HepG2 (cell line): ENCODE results near the gene ZNF561. TPM values are rescaled to one million over a fixed set of nuclear protein-coding genes. Genes with fewer than 3 reads are reported as not detected.

Source experiments
- ATF7-NPFF ChIP-seq: sonication (generic); formaldehyde crosslinking; IDR thresholded peaks from 2 replicates; pipeline ENCODE4 v1.8.1; 2023; ENCODE audit warnings: mild to moderate bottlenecking, low read depth, missing genetic modification reagents, moderate library complexity
- CREB1 ChIP-seq, 2 experiments: fragments of 450-650 bp in 1 of 2; IDR thresholded peaks; 2 replicates each; pipeline ENCODE4 v1.6.1; 2016 to 2017; ENCODE audit warnings: control low read depth in 1 of 2, mild to moderate bottlenecking in 1 of 2, missing compliant biosample characterization in 1 of 2, missing genetic modification characterization in 1 of 2
- MBNL3 ChIP-seq: fragments of 250-450 bp; sonication (Bioruptor Pico); conservative IDR thresholded peaks from 2 replicates; pipeline ENCODE4 v1.8.0; 2022; ENCODE audit warnings: mild to moderate bottlenecking, inconsistent platforms
- MED1 ChIP-seq: sonication (generic); formaldehyde crosslinking; IDR thresholded peaks from 2 replicates; pipeline ENCODE4 v1.4.0; 2020; ENCODE audit warnings: missing genetic modification reagents
- MLLT10 ChIP-seq: sonication (generic); formaldehyde crosslinking; IDR thresholded peaks from 2 replicates; pipeline ENCODE4 v1.4.0; 2020; ENCODE audit warnings: missing genetic modification reagents
- NCOR1 ChIP-seq: fragments of 200-600 bp; sonication (generic); IDR thresholded peaks from 2 replicates; pipeline ENCODE4 v1.7.0; 2017; ENCODE audit warnings: antibody characterized with exemption, low read length, borderline replicate concordance
- NR1H2 ChIP-seq: sonication (generic); formaldehyde crosslinking; IDR thresholded peaks from 2 replicates; pipeline ENCODE4 v1.8.1; 2022; ENCODE audit warnings: low read depth, missing genetic modification reagents, borderline replicate concordance
- NRL ChIP-seq: sonication (generic); formaldehyde crosslinking; IDR thresholded peaks from 2 replicates; pipeline ENCODE4 v1.5.0; 2020; ENCODE audit warnings: missing genetic modification reagents, mild to moderate bottlenecking, moderate library complexity, borderline replicate concordance
- RARG ChIP-seq: sonication (generic); formaldehyde crosslinking; IDR thresholded peaks from 2 replicates; pipeline ENCODE4 v1.4.0; 2020; ENCODE audit warnings: low read depth, mild to moderate bottlenecking, missing genetic modification reagents
- SRSF1 ChIP-seq: fragments of 200-400 bp; formaldehyde crosslinking; optimal IDR thresholded peaks from 2 replicates; pipeline ENCODE3; 2017; ENCODE audit warnings: mild to moderate bottlenecking, low read depth, low read length, moderate library complexity
- ZC3H4 ChIP-seq: sonication (generic); formaldehyde crosslinking; IDR thresholded peaks from 2 replicates; pipeline ENCODE4 v1.4.0; 2020; ENCODE audit warnings: missing genetic modification reagents, borderline replicate concordance
- ZEB1 ChIP-seq: IDR thresholded peaks from 2 replicates; pipeline ENCODE4 v1.6.1; 2012; ENCODE audit warnings: mild to moderate bottlenecking, low read depth, inconsistent platforms; ENCODE audit not compliant: insufficient replicate concordance
- ZNF234 ChIP-seq: sonication (generic); formaldehyde crosslinking; conservative IDR thresholded peaks from 2 replicates; pipeline ENCODE4 v1.5.1; 2020; ENCODE audit warnings: mild to moderate bottlenecking, missing genetic modification reagents
- ZNF235 ChIP-seq: sonication (generic); formaldehyde crosslinking; IDR thresholded peaks from 2 replicates; pipeline ENCODE4 v1.8.1; 2023; ENCODE audit warnings: mild to moderate bottlenecking, missing genetic modification reagents, borderline replicate concordance
- ZNF547 ChIP-seq: sonication (generic); formaldehyde crosslinking; IDR thresholded peaks from 2 replicates; pipeline ENCODE4 v1.5.1; 2020; ENCODE audit warnings: mild to moderate bottlenecking, missing genetic modification reagents
- ZNF552 ChIP-seq: sonication (generic); formaldehyde crosslinking; IDR thresholded peaks from 2 replicates; pipeline ENCODE4 v1.9.0; 2022; ENCODE audit warnings: missing genetic modification reagents, mild to moderate bottlenecking, borderline replicate concordance
- ZNF558 ChIP-seq: sonication (generic); formaldehyde crosslinking; IDR thresholded peaks from 2 replicates; pipeline ENCODE4 v1.9.0; 2022; ENCODE audit warnings: mild to moderate bottlenecking, missing genetic modification reagents, borderline replicate concordance
- ZNF660 ChIP-seq: sonication (generic); formaldehyde crosslinking; IDR thresholded peaks from 2 replicates; pipeline ENCODE4 v1.5.1; 2020; ENCODE audit warnings: mild to moderate bottlenecking, low read depth, missing genetic modification reagents, borderline replicate concordance
- polyA plus RNA-seq, 8 experiments: library from polyadenylated mRNA; depleted of rRNA in 3 of 8; stranded (reverse) in 7 of 8; unstranded in 1 of 8; fragments of >200 nt; fragmentation: Illumina TruSeq in 4 of 8; extraction: Trizol in 4 of 8; gene quantifications; 2 replicates each; pipeline versions ENCODE4 v1.2.1 to v1.2.3, GENCODE V29; 2011 to 2016; ENCODE audit warnings: low read depth in 4 of 8, missing spikeins in 1 of 8, mixed read lengths in 1 of 8; ENCODE audit not compliant: insufficient read depth in 1 of 8
- total RNA-seq, 5 experiments: library from RNA; depleted of rRNA; stranded (reverse); fragments of >200 nt; fragmentation: Illumina TruSeq; extraction: Trizol; gene quantifications; 2 replicates each; pipeline ENCODE4 v1.2.3, GENCODE V29; 2016; ENCODE audit warnings: low read depth in 1 of 5
- TF ChIP-seq, protein P1 (sequence below): sonication (generic); formaldehyde crosslinking; conservative IDR thresholded peaks from 2 replicates; pipeline ENCODE4 v1.8.1; 2023; ENCODE audit warnings: missing genetic modification reagents
- TF ChIP-seq, protein P2 (sequence below): sonication (generic); formaldehyde crosslinking; conservative IDR thresholded peaks from 2 replicates; pipeline ENCODE4 v1.8.0; 2022; ENCODE audit warnings: mild to moderate bottlenecking, moderate library complexity, missing genetic modification reagents
- TF ChIP-seq, protein P3 (sequence below): sonication (generic); formaldehyde crosslinking; IDR thresholded peaks from 2 replicates; pipeline ENCODE4 v1.8.0; 2022; ENCODE audit warnings: missing genetic modification reagents, mild to moderate bottlenecking, moderate library complexity, borderline replicate concordance

The ZNF561 gene
- total and polyA plus RNA-seq, 2 of the 13 experiments (the other 11 are each of a cell fraction or from before 2014, with no cell fraction given): 19.8 to 35.1 TPM

DNA sequence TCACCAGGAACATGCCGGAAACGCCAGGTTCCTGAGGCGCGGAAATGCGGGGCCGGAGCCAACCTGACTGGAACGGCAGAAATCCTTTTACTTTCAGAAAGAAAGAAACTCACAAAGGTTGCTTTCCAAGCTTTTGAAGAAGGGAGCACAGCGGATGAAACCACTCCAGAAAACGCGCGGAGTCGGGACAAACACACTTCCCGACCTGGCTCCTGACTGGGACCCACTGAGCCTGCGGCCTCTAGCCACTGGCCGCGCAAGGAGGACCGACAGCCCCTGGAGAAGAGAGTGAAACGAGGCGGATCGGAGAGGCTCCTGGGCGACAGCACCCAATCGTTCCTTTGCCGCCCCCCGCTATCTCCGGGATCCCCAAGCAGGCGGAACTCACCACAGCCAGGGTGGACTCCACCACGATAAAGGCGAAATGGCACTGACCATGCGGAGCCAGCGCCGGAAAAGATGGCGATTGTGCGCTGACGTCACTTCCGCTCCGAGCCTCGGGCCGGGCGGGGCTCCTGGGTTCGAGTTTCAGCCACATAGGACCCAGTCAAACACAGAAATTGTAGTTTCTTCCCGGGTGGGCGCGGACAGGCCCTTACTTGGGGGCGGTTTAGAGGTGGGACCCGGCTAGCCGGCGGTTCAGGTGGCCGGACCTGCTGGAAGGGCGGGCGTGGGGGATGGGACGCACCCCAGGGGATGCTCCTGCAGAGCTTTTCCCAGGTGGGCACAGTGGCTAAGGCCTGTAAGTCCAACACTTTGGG is 36.8 kb downstream of the ZNF561 start, which contains the start of gene ZNF121 (continued):
- TF ChIP-seq NR1H2 (CRISPR knock-in tag) (no peak), RARG (CRISPR knock-in tag) (no peak), NRL (CRISPR knock-in tag) (peak; percentile 99; the same call in 1 of the 2 replicates), MED1 (CRISPR knock-in tag) (peak; percentile 77), ZC3H4 (CRISPR knock-in tag) (no peak), SRSF1 (peak; percentile 51), ZNF235 (CRISPR knock-in tag) (0 out of 2 replicates have a peak, but pooled peaks have one; percentile 45), MBNL3 (no peak), ZNF558 (CRISPR knock-in tag) (peak; percentile 57; the same call in 1 of the 2 replicates), CREB1 (IDR thresholded peaks at IDR 0.05) (peak; percentile 97), CREB1 (CRISPR knock-in tag; IDR thresholded peaks at IDR 0.05) (peak; percentile 98), ZNF234 (CRISPR knock-in tag) (no peak), ZEB1 (no peak), MLLT10 (CRISPR knock-in tag) (no peak), ATF7-NPFF (no peak), ZNF552 (CRISPR knock-in tag) (no peak), NCOR1 (no peak), ZNF547 (CRISPR knock-in tag) (peak; percentile 81), ZNF660 (CRISPR knock-in tag) (no peak; the same call in 1 of the 2 replicates)
- TF ChIP-seq, protein P1, sequence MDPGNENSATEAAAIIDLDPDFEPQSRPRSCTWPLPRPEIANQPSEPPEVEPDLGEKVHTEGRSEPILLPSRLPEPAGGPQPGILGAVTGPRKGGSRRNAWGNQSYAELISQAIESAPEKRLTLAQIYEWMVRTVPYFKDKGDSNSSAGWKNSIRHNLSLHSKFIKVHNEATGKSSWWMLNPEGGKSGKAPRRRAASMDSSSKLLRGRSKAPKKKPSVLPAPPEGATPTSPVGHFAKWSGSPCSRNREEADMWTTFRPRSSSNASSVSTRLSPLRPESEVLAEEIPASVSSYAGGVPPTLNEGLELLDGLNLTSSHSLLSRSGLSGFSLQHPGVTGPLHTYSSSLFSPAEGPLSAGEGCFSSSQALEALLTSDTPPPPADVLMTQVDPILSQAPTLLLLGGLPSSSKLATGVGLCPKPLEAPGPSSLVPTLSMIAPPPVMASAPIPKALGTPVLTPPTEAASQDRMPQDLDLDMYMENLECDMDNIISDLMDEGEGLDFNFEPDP (CRISPR knock-in tag): 0 out of 2 replicates have a peak, but pooled peaks have one; percentile 83
- TF ChIP-seq, protein P2, sequence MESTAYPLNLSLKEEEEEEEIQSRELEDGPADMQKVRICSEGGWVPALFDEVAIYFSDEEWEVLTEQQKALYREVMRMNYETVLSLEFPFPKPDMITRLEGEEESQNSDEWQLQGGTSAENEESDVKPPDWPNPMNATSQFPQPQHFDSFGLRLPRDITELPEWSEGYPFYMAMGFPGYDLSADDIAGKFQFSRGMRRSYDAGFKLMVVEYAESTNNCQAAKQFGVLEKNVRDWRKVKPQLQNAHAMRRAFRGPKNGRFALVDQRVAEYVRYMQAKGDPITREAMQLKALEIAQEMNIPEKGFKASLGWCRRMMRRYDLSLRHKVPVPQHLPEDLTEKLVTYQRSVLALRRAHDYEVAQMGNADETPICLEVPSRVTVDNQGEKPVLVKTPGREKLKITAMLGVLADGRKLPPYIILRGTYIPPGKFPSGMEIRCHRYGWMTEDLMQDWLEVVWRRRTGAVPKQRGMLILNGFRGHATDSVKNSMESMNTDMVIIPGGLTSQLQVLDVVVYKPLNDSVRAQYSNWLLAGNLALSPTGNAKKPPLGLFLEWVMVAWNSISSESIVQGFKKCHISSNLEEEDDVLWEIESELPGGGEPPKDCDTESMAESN: peak; percentile 76
- TF ChIP-seq, protein P3, sequence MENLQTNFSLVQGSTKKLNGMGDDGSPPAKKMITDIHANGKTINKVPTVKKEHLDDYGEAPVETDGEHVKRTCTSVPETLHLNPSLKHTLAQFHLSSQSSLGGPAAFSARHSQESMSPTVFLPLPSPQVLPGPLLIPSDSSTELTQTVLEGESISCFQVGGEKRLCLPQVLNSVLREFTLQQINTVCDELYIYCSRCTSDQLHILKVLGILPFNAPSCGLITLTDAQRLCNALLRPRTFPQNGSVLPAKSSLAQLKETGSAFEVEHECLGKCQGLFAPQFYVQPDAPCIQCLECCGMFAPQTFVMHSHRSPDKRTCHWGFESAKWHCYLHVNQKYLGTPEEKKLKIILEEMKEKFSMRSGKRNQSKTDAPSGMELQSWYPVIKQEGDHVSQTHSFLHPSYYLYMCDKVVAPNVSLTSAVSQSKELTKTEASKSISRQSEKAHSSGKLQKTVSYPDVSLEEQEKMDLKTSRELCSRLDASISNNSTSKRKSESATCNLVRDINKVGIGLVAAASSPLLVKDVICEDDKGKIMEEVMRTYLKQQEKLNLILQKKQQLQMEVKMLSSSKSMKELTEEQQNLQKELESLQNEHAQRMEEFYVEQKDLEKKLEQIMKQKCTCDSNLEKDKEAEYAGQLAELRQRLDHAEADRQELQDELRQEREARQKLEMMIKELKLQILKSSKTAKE: no peak
